GM12875 (cell line): ENCODE measurements around the gene EYA2.

Source experiments
- H3K4me3 ChIP-seq: one replicate; pipeline ENCODE4 v1.5.1; 2011; ENCODE audit warnings: low read depth, low read length, control low read depth
- TF ChIP-seq, protein P1 (sequence below): IDR thresholded peaks from 2 replicates; pipeline ENCODE4 v1.5.1; 2011; ENCODE audit warnings: low read depth, mild to moderate bottlenecking, control low read depth, inconsistent platforms, low read length, moderate library complexity, borderline replicate concordance; ENCODE audit not compliant: insufficient read depth

EYA2 gene

DNA sequence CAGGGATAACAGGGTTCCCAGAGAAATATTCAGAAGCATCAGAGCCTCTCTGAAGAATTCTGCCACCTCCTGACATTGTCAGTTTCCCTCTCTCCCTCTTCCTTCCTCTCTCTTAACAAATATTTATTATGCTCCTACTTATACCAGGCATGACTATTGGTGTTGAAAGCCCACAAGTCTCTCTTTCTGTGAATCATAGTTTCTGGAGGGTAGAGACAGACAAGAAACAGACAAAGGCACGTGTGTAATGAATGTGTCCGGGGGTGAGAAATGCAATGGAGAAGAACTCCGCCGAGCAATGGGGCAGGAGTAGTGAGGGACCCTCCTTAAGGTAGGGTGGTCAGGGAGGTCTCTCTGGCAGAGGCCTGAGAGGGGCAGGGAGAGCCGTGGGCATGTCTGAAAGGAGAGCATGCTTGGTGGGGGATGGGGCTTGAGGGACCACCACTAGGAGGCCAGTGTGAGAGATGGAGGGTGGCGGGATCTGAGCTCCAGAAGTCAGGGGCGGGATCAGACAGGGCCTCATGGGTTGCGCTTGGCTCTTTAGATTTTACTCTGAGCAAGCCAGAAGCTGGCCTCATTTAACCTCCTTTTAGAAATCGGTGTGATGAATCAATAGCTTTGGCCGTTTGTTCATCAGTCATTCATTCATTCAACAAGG is 57.3 kb downstream of the EYA2 start:
- TF ChIP-seq, protein P1, sequence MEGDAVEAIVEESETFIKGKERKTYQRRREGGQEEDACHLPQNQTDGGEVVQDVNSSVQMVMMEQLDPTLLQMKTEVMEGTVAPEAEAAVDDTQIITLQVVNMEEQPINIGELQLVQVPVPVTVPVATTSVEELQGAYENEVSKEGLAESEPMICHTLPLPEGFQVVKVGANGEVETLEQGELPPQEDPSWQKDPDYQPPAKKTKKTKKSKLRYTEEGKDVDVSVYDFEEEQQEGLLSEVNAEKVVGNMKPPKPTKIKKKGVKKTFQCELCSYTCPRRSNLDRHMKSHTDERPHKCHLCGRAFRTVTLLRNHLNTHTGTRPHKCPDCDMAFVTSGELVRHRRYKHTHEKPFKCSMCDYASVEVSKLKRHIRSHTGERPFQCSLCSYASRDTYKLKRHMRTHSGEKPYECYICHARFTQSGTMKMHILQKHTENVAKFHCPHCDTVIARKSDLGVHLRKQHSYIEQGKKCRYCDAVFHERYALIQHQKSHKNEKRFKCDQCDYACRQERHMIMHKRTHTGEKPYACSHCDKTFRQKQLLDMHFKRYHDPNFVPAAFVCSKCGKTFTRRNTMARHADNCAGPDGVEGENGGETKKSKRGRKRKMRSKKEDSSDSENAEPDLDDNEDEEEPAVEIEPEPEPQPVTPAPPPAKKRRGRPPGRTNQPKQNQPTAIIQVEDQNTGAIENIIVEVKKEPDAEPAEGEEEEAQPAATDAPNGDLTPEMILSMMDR = no peak
- H3K4me3 ChIP-seq = no peak overlapping the region

DNA sequence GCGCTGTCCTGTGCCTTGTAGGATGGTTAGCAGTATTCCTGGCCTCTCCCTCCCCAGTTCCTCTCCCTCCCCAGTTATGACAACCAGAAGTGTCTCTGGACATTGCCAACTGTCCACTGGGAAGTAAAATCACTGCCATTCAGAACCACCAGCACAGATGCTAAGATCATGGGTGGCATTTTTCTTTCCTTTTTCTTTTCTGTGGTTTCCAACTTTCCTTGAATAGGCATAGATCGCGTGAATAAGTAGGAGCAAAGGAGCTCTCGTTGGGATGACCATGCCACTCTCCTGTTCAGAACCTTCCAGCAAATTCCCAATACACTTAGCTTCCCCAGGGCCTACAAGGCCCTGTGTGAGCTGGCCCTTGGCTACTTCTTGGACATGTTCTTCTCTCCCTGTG is 59.0 kb downstream of the EYA2 start:
- TF ChIP-seq, protein P1 = no peak
- no peak overlapping the region for H3K4me3 ChIP-seq

DNA sequence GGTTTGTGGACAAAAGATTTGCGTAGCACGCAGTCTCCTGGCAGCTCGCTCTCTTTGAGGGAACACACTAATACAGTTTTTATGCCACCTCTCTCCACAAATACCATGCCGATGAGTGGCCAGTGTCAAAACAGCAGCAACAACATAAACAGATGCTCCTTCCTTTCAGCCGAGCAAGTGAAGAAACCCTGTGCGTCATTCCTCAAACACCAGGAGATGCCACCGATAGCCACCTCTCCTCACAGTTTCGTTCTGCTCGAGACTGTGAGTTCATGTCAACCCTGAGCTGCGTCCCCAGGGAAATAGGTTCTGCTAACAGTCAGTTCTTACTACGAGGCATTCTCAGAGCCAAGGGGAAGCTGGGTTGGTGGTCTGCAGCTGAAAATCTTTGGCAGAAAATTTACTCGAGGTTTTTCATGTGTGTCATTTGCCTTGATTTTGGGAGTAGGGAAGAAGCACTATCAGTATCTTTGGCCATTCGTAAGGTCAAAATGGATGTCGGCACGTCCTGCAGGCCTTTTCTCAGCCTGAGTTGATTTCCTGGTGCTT is 59.9 kb downstream of the EYA2 start:
- no peak overlapping the region for H3K4me3 ChIP-seq
- TF ChIP-seq, protein P1 = no peak

DNA sequence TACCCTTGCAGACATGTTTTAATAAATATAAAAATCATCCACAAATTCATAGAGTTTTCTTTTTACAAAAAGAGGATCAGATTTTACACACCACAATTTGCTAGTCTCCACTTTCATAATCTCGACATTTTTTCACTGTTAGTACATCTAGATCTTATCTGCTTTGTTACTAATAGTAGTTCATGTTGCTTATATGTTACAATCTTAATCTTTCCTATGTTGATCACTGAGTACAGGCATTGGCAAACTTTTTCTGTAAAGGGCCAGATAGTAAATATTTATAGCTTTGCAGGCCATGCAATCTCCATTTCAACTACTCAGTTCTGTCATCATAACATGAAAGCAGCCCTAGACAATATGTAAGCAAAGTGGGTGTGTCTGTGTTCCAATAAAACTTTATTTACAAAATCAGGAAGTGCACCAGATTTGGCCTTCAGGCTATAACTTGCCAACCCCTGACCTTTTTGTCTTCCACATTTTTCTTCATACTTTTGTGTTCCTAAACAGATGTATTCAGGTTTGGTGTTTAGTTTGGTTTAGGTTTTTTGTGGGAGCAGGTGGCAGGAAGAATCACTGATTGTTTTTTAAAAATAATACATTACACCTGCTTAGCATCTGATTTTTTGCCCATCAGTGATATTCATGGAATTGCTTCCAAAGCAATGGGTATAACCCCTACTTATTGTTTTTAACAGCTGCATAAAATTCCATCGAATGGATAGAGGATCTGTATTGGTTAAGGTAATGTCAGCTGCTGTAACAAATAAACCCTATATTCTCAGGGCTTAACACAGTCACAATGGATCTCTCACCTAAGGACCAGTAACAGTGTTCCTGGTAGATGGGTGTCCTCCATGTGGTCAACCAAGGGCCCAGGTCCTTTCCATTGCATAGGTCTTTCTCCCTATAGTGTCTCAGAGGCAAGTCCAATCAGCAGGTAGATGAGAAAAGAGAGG is 61.2 kb downstream of the EYA2 start:
- H3K4me3 ChIP-seq = no peak overlapping the region
- TF ChIP-seq, protein P1 = no peak

DNA sequence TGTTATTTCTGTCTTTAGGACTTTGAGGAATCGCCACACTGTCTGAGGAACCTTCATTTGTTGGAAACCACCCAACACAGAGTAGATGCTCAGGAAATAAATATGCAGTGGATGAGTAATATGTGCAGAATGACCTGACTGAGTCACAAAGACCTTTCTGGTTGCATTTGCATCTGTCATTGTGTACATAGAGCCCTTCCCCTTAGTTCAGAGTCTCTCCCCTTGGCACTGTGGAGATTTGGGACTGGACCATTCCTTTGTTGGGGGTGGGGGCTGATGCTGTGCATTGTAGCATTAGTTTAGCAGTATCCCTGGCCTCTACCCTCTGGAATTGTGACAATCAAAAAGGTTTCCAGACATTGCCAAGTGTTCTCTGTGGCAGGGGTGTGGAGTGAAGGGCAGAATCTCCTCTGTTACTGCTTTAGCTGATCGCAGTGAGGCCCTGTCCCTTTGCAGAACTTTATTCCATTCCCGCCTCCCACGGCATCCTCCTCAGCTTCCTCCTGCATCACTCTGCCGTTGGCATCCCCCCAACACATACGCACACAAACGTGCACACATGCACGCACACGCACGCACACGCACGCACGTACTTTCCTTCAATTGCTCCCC is 64.5 kb downstream of the EYA2 start:
- H3K4me3 ChIP-seq = no peak overlapping the region
- TF ChIP-seq, protein P1 = no peak

DNA sequence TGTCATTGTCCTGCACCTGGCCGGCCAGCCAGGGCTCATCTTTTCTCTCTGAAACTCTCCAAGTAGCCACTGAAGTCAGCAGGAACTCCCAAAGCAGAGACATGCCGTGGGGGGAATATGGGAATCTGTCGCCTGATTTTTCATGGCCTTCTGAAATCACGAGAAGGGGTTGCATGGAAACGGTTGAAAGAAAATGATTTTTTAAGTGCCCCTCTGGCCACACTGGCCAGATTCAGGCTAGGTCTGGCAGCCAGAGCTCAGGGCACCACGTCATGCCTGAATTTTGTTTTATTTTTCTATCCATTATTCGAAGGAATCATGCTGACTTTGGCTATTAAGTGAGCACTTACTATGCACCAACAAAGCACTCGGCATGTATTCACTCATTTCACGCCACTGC is 65.2 kb downstream of the EYA2 start:
- TF ChIP-seq, protein P1 = no peak
- no peak overlapping the region for H3K4me3 ChIP-seq
